Activated CD4-positive, CD25-positive, alpha-beta regulatory T cell treated with anti-CD3 and anti-CD28 coated beads, Interleukin-2, amount 50 U/mL, for 72 hours (primary cell): Measurements from ENCODE around the gene TMIE.

ENCODE experiments used
- DNase-seq: peaks from one replicate; pipeline ENCODE4 v3.0.0; 2021

Gene TMIE

GRCh38 chr3:46669191-46669999, 31.8 kb upstream of the TMIE start:
- peak; percentile 22 for DNase-seq

GRCh38 chr3:46670000-46670890, 30.9 kb upstream of the TMIE start:
- DNase-seq, result peak; percentile 8

GRCh38 chr3:46670891-46671427, 30.2 kb upstream of the TMIE start:
- peak; percentile 26 for DNase-seq

- peak; percentile 23 for DNase-seq
Observed at GRCh38 chr3:46671541-46672348, 29.4 kb upstream of the TMIE start.

- DNase-seq, result peak; percentile 16
Observed at GRCh38 chr3:46672349-46672695, 28.9 kb upstream of the TMIE start.

- DNase-seq, result peak; percentile 24
Observed at GRCh38 chr3:46673151-46674030, 27.8 kb upstream of the TMIE start.

GRCh38 chr3:46674031-46674845, 27.0 kb upstream of the TMIE start:
- DNase-seq, result peak; percentile 18

- no peak for DNase-seq
Observed at GRCh38 chr3:46675426-46675825, 25.8 kb upstream of the TMIE start.

GRCh38 chr3:46675843-46676567, 25.2 kb upstream of the TMIE start:
- no peak for DNase-seq

GRCh38 chr3:46676601-46677410, 24.4 kb upstream of the TMIE start:
- no peak for DNase-seq

- no peak for DNase-seq
Observed at GRCh38 chr3:46677411-46677726, 23.8 kb upstream of the TMIE start.

- no peak for DNase-seq
Observed at GRCh38 chr3:46678280-46678679, 22.9 kb upstream of the TMIE start.

GRCh38 chr3:46679681-46680080, 21.5 kb upstream of the TMIE start:
- no peak for DNase-seq

GRCh38 chr3:46680298-46680826, 20.8 kb upstream of the TMIE start:
- no peak for DNase-seq

GRCh38 chr3:46681387-46681786, 19.8 kb upstream of the TMIE start:
- no peak for DNase-seq

GRCh38 chr3:46681856-46682540, 19.2 kb upstream of the TMIE start:
- DNase-seq, result no peak

GRCh38 chr3:46682974-46683373, 18.2 kb upstream of the TMIE start:
- DNase-seq, result no peak

- no peak for DNase-seq
Observed at GRCh38 chr3:46684891-46685290, 16.3 kb upstream of the TMIE start.

- DNase-seq, result no peak
Observed at GRCh38 chr3:46685446-46685845, 15.7 kb upstream of the TMIE start.
